GM21619 (cell line): Measurements from ENCODE around the gene ASPN.
A peak's percentile ranks its signal among the peaks of the same experiment; 100 is the strongest.
"Not testable (repeated sequence)": the region's sequence is repeated elsewhere in the genome, so short reads cannot be mapped to it uniquely, and the experiment has no call there.

ENCODE experiments used
- ATAC-seq: cut with Tn5 transposase; IDR thresholded peaks from one replicate; pipeline ENCODE4 v1.9.1; 2021; ENCODE audit not compliant: unreplicated experiment

The ASPN gene

DNA sequence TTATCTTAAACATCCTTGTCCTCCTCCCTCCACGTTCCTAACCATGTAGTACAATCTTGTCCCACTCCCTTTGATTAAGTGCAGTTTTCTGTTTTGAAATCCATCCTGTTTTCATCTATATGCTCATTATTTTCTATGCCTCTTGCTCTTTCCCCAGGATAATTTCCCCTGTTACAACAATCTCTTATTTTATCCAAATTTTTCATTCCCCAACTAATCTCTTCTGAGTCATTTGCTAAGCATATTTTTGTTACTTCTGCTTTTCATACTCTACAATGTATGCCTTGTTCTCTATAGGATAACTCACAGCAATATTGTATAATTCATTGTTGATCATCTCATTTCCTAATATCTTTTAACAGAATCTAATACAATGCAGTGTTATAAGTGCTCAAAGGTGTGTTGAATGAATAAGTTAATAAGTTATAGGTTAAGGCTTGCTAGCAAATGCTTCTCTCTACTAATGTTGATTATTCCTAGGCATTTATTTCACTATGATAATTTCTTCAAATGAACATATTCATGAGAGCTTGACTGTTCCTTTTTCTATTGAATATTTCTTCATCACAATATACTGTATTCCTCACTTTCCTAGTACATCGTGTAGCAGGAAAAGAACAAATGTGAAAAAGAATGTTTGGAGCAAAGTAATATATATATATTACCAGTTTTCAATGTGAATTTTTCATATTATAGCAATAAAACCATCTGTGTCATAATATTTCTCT lies 59.5 kb downstream of the ASPN start:
- no peak for ATAC-seq

DNA sequence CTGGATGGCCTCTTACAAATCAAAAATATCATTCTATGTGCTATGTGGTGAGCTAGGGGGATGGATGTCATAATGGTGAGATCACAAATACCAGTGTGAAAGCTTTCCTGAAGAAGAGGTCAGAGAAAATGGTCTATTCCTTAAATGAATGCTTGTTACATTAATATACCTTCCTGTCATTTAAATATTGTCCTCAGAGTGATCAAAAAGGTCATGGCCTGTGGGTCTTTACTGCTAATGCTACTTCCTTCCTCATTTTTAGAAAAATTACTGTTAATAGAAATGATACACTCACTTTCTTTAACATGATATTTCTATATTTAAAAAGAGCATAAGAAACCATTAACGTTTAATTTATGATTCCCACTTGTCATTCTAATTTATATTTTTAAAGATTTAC lies 67.7 kb downstream of the ASPN start:
- no peak for ATAC-seq

DNA sequence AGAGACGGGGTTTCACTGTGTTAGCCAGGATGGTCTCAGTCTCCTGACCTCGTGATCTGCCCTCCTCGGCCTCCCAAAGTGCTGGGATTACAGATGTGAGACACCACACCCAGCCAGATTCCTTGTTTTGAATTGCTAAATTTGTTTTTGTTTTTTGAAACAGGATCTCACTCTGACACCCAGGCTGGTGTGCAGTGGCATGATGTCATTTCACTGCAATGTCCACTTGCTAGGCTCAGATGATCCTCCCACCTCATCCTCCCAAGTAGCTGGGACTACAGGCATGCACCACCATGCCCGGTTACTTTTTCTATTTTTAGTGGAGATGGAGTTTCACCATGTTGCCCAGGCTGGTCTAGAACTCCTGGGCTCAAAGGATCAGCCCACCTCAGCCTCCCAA lies 71.1 kb downstream of the ASPN start:
- ATAC-seq, result not testable (repeated sequence)

DNA sequence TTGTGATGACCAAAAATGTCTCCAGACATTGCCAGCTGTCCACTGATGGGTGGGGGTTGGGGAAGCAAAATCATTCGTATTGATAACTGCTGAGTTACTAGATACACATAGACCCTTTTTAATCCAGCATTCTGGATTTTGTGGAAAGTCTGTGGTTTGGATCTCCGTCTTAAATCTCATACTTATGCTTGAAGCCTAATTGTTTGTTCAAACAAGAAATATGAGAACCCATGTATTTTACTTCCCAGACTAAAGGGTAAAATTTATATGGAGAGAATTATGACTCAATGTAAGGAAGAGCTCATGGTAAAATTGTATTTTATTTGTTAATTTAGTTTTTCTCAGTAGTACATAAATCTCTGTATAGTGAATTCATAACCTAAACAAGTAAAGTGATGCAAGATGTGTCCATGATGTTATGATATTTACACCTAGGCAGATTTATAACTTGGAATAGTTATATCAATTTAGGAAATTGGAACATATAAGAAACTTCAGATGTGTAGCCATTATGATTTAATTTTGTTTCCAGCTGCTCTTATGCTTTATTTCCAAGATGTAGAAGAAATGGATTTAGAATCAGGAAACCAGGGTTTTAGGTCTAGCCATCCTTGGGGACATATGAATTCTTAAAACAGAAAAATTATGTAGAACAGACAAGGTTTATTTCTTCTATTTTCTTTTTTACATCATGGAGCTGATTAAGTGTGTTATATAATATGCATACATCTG lies 73.4 kb downstream of the ASPN start:
- ATAC-seq, result no peak

DNA sequence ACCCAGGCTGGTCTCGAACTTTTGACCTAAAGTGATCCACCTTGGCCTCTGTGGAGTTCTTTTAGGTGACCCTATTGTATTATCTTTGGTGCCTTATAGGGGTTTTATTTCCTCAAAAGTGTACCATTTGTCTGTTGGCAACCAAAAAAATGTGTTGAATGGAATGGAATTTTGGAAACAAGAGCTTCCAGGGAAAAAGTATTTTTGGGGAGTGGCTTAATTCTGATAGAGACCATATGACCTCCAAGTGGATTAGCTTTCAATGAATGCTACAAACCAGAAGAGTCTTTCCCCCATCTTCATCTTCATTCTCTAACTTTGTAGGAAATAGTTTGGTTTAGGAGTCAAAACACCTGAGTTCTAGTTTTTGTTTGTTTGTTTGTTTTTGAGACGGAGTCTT lies 74.5 kb downstream of the ASPN start:
- no peak for ATAC-seq

DNA sequence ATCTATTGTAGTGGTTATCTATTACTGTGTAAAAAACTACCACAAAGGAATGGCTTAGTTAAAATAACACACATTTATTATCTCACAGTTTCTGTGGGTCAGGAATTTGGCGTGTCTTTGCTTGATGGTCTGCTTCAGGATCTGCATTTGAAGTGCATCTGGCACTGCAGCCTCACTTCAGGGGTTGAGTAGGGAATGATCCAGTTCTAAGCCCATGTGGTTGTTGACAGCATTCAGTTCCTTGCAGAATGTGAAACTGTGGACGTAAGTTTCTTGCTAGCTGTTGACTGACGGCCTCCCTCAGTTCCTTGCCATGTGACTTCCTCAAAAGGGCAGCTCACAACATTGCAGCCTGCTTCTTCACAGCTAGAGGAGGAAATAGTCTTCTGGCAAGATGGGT lies 75.8 kb downstream of the ASPN start:
- peak; percentile 81 for ATAC-seq
